Measurements from ENCODE around the gene SLX4IP. TPM values are rescaled to one million over a fixed set of nuclear protein-coding genes. Genes with fewer than 3 reads are reported as not detected.

SLX4IP gene
- total and polyA plus RNA-seq, 2 donors (not counting 1 experiment from before 2014, with no cell fraction given): 2.0 to 8.1 TPM

DNA sequence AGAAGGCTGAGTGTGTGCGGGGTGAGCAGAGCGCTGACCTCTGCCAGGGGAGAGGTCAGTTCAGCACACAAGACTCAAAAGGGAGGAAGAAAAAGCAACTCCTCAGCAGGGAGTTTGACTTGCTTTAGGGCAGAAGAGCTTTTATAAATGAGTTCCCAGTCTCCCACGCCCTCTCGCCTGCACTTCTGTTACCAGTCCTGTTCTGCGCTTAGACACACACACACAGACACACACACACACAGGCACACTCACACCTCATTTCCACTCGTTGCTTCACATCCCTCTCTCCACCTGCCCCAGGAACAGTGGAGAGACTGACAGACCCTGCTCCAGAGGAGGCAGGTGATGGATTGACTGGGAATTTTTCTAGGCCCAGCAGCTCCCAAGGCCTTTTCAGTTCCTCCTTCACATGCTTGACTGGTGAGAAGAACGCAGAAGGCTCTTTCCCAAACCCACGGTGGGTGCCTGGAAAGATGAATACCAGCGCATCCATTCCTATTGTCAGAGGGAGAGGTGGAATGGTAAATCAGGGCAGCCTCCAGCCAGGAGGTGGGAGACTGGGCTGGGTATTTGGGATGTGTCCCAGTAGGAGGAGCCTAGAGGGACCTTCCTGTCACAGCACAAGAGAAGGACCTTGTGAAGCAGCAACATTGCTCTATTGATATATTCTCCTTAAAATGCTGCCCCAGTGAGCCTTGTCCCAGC lies 195.0 kb downstream of the SLX4IP start:
- Histone ChIP-seq H3K9ac (ENCODE audit: low read length) (no peak overlapping the region), H4K20me1 (ENCODE audit: control insufficient read depth, insufficient read depth, low read length, poor library complexity, severe bottlenecking) (no peaks in the 10 kb centered on the region), H3K4me3 (ENCODE audit: control extremely low read depth in 1 of 5, extremely low read depth in 1 of 5, insufficient read depth in 1 of 5, low read depth in 2 of 5, low read length in 4 of 5) (no peak overlapping the region), H3K27me3 (replicated peaks in 1 of 4; ENCODE audit: control extremely low read depth in 1 of 4, control insufficient read depth in 3 of 4, insufficient read depth in 4 of 4, low read length in 3 of 4) (no peaks in the 10 kb centered on the region), H3K9me3 (ENCODE audit: control extremely low read depth in 1 of 3, control insufficient read depth in 2 of 3, insufficient read depth in 1 of 3, low read length in 2 of 3) (no peaks in the 10 kb centered on the region), H3K36me3 (replicated peaks in 1 of 2; ENCODE audit: control extremely low read depth in 1 of 2, control insufficient read depth in 1 of 2, extremely low read depth in 1 of 2, insufficient read depth in 2 of 2, low read length in 1 of 2) (no peaks in the 10 kb centered on the region), H3K4me2 (replicated peaks; ENCODE audit: low read depth, low read length, poor library complexity, severe bottlenecking) (no peak overlapping the region), H3K79me2 (ENCODE audit: control insufficient read depth, insufficient read depth, low read length) (no peaks in the 10 kb centered on the region), H3K27ac (ENCODE audit: low read length in 2 of 2) (no peak overlapping the region), H3K4me1 (ENCODE audit: control insufficient read depth in 2 of 2, insufficient read depth in 2 of 2, low read length in 2 of 2) (peaks cover 16 to 19% of the 10 kb centered on the region in 2 donors), H2AFZ (ENCODE audit: insufficient read depth, low read depth, low read length, poor library complexity, severe bottlenecking) (no peak overlapping the region)
- ChIA-PET CTCF (no interaction called here), POLR2A (no interaction called here)
- 97% methylated on average over 6 of the region's 9 CpGs for WGBS (ENCODE audit: insufficient coverage)
- Mint-ChIP-seq H3K4me1 (peaks cover 23% of the 10 kb centered on the region), H3K4me3 (no peak overlapping the region), H3K27ac (no peak overlapping the region), H3K9me3 (ENCODE audit: insufficient read depth) (no peaks in the 10 kb centered on the region), H3K27me3 (no peaks in the 10 kb centered on the region)
- TF ChIP-seq, protein P1, sequence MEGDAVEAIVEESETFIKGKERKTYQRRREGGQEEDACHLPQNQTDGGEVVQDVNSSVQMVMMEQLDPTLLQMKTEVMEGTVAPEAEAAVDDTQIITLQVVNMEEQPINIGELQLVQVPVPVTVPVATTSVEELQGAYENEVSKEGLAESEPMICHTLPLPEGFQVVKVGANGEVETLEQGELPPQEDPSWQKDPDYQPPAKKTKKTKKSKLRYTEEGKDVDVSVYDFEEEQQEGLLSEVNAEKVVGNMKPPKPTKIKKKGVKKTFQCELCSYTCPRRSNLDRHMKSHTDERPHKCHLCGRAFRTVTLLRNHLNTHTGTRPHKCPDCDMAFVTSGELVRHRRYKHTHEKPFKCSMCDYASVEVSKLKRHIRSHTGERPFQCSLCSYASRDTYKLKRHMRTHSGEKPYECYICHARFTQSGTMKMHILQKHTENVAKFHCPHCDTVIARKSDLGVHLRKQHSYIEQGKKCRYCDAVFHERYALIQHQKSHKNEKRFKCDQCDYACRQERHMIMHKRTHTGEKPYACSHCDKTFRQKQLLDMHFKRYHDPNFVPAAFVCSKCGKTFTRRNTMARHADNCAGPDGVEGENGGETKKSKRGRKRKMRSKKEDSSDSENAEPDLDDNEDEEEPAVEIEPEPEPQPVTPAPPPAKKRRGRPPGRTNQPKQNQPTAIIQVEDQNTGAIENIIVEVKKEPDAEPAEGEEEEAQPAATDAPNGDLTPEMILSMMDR (IDR thresholded peaks at IDR 0.05): no peak
- no peak for TF ChIP-seq EZH2 (IDR thresholded peaks at IDR 0.05; ENCODE audit: borderline replicate concordance, insufficient read depth, low read depth, low read length, poor library complexity, severe bottlenecking)
- DNase-seq: no peak
- intact Hi-C loops (cut with micrococcal nuclease): no loop called here
- no peak for ATAC-seq (ENCODE audit: low read depth)

GRCh38 chr20:10631126-10631525 lies 196.0 kb downstream of the SLX4IP start:
- no peak for ATAC-seq (ENCODE audit: low read depth)
- Histone ChIP-seq H3K4me3 (ENCODE audit: control extremely low read depth in 1 of 5, extremely low read depth in 1 of 5, insufficient read depth in 1 of 5, low read depth in 2 of 5, low read length in 4 of 5) (no peak overlapping the region), H3K4me2 (replicated peaks; ENCODE audit: low read depth, low read length, poor library complexity, severe bottlenecking) (no peak overlapping the region), H3K9me3 (ENCODE audit: control extremely low read depth in 1 of 3, control insufficient read depth in 2 of 3, insufficient read depth in 1 of 3, low read length in 2 of 3) (no peaks in the 10 kb centered on the region), H4K20me1 (ENCODE audit: control insufficient read depth, insufficient read depth, low read length, poor library complexity, severe bottlenecking) (no peaks in the 10 kb centered on the region), H3K36me3 (replicated peaks in 1 of 2; ENCODE audit: control extremely low read depth in 1 of 2, control insufficient read depth in 1 of 2, extremely low read depth in 1 of 2, insufficient read depth in 2 of 2, low read length in 1 of 2) (no peaks in the 10 kb centered on the region), H2AFZ (ENCODE audit: insufficient read depth, low read depth, low read length, poor library complexity, severe bottlenecking) (no peak overlapping the region), H3K27me3 (replicated peaks in 1 of 4; ENCODE audit: control extremely low read depth in 1 of 4, control insufficient read depth in 3 of 4, insufficient read depth in 4 of 4, low read length in 3 of 4) (no peaks in the 10 kb centered on the region), H3K27ac (ENCODE audit: low read length in 2 of 2) (no peak overlapping the region), H3K4me1 (ENCODE audit: control insufficient read depth in 2 of 2, insufficient read depth in 2 of 2, low read length in 2 of 2) (peaks cover 16 to 19% of the 10 kb centered on the region in 2 donors), H3K79me2 (ENCODE audit: control insufficient read depth, insufficient read depth, low read length) (no peaks in the 10 kb centered on the region), H3K9ac (ENCODE audit: low read length) (no peak overlapping the region)
- WGBS (ENCODE audit: insufficient coverage): 100% methylated on average over 3 of the region's 4 CpGs
- no peak for DNase-seq
- no peak for TF ChIP-seq EZH2 (IDR thresholded peaks at IDR 0.05; ENCODE audit: borderline replicate concordance, insufficient read depth, low read depth, low read length, poor library complexity, severe bottlenecking)
- Mint-ChIP-seq H3K4me1 (peaks cover 23% of the 10 kb centered on the region), H3K27ac (no peak overlapping the region), H3K9me3 (ENCODE audit: insufficient read depth) (no peaks in the 10 kb centered on the region), H3K4me3 (no peak overlapping the region), H3K27me3 (no peaks in the 10 kb centered on the region)
- ChIA-PET CTCF (no interaction called here), POLR2A (no interaction called here)
- intact Hi-C loops (cut with micrococcal nuclease): no loop called here

Measured in B cell (primary cell).